ENCODE results near the gene PHOX2A.

- TF ChIP-seq, protein P1, sequence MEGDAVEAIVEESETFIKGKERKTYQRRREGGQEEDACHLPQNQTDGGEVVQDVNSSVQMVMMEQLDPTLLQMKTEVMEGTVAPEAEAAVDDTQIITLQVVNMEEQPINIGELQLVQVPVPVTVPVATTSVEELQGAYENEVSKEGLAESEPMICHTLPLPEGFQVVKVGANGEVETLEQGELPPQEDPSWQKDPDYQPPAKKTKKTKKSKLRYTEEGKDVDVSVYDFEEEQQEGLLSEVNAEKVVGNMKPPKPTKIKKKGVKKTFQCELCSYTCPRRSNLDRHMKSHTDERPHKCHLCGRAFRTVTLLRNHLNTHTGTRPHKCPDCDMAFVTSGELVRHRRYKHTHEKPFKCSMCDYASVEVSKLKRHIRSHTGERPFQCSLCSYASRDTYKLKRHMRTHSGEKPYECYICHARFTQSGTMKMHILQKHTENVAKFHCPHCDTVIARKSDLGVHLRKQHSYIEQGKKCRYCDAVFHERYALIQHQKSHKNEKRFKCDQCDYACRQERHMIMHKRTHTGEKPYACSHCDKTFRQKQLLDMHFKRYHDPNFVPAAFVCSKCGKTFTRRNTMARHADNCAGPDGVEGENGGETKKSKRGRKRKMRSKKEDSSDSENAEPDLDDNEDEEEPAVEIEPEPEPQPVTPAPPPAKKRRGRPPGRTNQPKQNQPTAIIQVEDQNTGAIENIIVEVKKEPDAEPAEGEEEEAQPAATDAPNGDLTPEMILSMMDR (IDR thresholded peaks at IDR 0.05), result no peak
- no peak for TF ChIP-seq EZH2 (IDR thresholded peaks at IDR 0.05; ENCODE audit: borderline replicate concordance, insufficient read depth, low read depth, low read length, poor library complexity, severe bottlenecking)
Measured at GRCh38 chr11:72230764-72231365, 13.1 kb downstream of the PHOX2A start.
